ENCODE measurements around the gene P3H2.

The P3H2 gene

DNA sequence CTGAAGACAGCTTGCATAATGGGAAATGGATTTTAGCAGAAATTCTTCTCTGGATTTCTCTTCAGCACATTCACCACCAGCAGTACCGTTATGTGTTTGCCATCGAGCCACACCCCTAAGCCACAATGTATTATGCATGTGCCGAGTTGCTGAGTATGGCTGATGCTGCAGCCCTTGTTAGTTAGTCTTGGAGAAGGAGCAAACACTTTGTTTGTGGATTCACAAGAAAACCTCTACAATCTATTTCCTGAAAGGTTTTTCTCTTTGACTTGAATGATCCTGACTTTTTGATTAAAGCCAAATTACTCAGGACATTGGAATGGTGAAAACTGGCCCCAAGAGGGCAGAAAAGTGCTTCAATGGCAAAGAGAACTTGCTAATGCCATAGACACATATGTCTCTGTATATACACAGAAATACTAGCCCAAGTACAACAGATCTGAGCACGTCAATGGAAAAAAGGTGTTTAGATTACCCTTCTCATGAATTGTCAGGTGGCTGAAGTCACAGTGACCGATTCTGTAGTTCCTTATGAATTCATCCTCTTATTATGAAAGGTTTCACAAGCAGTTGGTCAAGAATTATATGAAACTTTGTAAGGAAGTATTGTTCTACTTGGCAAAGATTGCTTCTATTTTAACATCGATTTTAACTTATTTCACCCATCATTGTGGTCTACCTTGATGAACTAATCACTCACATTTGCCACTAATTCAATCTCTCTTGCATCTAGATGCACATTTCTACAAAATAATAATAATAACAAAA is 103.0 kb downstream of the P3H2 start:
- TF ChIP-seq, protein P1, sequence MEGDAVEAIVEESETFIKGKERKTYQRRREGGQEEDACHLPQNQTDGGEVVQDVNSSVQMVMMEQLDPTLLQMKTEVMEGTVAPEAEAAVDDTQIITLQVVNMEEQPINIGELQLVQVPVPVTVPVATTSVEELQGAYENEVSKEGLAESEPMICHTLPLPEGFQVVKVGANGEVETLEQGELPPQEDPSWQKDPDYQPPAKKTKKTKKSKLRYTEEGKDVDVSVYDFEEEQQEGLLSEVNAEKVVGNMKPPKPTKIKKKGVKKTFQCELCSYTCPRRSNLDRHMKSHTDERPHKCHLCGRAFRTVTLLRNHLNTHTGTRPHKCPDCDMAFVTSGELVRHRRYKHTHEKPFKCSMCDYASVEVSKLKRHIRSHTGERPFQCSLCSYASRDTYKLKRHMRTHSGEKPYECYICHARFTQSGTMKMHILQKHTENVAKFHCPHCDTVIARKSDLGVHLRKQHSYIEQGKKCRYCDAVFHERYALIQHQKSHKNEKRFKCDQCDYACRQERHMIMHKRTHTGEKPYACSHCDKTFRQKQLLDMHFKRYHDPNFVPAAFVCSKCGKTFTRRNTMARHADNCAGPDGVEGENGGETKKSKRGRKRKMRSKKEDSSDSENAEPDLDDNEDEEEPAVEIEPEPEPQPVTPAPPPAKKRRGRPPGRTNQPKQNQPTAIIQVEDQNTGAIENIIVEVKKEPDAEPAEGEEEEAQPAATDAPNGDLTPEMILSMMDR (IDR thresholded peaks at IDR 0.05; ENCODE audit: low read depth, low read length) = peak; percentile 44
- peak; percentile 54 for DNase-seq (ENCODE audit: extremely low read depth, low read depth)

DNA sequence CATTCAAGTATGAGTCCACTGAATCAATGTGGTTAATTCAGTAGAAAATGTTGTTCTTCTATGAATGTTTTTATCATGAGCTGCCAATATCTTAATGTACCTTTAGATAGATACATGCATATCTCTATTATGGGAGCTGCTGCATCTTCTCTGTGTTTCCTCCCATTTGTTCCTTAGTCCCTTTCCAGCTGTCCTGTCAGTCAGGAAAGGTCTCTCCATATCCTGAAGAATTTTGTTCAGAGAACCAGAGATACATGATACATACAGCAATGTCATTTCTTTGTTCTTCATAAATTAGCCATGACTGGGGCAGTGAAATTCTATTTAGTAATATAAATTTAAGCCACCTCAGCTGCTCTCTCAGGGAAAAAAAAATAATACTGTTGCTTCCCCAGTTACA is 103.7 kb downstream of the P3H2 start:
- TF ChIP-seq, protein P1 (IDR thresholded peaks at IDR 0.05; ENCODE audit: low read depth, low read length) = no peak
- no peak for DNase-seq (ENCODE audit: extremely low read depth, low read depth)

DNA sequence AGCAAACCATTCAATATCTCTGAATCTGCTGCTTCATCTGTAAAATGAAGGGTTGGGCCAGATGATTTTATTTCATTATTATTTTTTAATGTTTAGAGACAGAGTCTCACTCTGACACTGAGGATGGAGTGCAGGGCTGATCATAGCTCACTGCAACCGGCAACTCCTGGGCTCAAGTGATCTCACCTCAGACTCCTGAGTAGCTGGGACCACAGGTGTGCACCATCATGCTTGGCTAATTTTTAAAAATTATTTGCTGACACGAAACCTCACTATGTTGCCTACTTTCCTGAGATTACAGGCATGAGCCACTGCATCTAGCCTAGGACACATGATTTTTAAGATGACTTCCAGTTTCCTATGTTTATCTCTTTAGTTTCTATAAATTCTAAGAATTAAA is 105.8 kb downstream of the P3H2 start:
- no peak for DNase-seq (ENCODE audit: extremely low read depth, low read depth)
- TF ChIP-seq, protein P1 (IDR thresholded peaks at IDR 0.05; ENCODE audit: low read depth, low read length) = no peak

DNA sequence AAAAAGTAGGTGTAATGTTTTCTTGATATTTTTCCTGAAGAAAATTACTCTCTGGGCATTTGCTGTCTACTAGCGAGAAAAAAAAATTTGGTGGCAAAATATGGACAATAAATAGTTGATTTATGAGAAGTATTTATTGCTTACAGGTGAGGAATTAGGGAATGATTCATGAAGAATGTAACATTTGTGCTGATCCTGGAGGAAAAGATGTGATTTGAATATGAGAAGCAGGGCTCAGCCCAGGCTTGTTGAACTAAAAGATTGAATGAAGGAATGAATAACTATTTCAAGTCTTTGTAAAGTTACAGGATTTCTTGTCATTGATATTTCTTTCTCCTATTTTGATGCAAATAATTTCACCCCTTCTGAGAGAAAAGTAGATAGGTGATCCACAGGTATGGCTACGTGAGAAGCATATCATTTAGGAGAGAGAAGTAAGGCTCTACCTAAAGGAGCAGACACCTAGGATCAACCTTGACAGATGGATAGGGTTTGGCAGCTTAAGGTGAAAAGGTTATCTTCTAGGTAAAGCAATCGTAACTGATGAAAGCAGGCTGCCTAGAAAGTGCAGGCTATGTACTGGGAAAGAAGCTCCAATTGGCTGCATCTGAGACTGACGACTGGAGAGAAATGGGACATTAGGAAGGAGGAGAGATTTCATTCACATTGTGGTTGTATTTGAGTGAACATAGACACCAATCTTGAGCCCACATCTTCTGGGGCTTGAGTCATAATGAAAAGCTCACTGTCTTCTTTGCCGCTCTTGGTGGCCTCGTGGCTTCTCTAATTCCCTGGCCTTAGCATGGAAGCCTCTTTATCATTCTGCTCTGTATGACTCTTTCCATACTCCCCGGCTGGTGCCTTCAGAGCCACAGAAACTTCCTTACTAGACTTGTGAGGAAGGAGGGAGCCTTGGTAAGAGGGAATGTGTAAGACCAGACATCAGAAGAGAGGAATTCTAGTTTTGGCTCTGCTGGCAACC is 106.5 kb downstream of the P3H2 start:
- TF ChIP-seq, protein P1 (IDR thresholded peaks at IDR 0.05; ENCODE audit: low read depth, low read length) = no peak
- DNase-seq (ENCODE audit: extremely low read depth, low read depth) = no peak

DNA sequence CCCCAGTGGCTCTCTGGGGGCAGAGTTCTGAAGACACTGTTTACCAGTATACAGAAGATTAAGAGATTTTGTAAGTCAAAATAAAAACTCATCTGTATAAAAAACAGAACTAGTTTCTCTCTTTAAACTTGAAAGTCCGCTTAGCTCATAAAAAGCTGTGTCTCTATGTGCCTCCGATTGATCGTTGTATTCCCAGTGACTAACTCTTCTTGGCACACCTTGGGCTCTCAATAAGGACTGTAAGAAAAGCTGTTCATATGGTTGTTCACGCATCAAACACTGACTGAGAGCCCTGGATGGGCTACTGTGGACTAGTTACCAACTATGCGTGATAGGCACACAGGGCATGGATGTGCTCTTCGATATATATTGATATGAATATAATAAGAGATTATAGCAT is 107.9 kb downstream of the P3H2 start:
- TF ChIP-seq, protein P1 (IDR thresholded peaks at IDR 0.05; ENCODE audit: low read depth, low read length) = no peak
- DNase-seq (ENCODE audit: extremely low read depth, low read depth) = no peak

DNA sequence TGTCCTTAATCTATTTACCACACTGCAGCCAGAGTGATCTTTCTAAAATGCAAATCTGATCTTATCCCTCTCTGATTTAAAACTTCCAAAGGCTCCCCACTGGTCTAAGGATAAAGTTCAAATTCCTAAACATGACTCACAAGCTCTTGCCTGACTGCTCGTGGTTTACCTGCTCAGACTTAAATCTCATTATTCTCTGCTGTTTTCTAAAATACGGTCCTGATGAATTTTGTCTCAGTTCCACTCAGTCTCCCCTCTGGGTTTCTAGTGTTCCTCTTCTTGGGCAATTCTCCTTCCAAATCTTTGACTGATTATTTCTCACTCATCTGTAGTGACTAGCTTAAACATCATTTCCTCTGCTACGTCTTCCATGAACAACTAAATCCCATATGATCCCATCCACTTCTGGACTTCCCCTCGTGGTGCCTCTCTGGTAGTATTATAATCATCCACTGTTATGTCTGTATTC is 108.3 kb downstream of the P3H2 start:
- no peak for DNase-seq (ENCODE audit: extremely low read depth, low read depth)

More for the DNA sequence above, 108.3 kb downstream of the P3H2 start:
- TF ChIP-seq, protein P1 (IDR thresholded peaks at IDR 0.05; ENCODE audit: low read depth, low read length) = no peak
